Smooth muscle cell (in vitro differentiated cells): ENCODE data around the gene TBXA2R. TPM values are rescaled to one million over a fixed set of nuclear protein-coding genes. Genes with fewer than 3 reads are reported as not detected.

ENCODE experiments used
- DNase-seq: peaks from one replicate; lab custom pipeline; 2025; ENCODE audit not compliant: unreplicated experiment; lab: John Stamatoyannopoulos, UW
- H2AFZ ChIP-seq: fragments of 200-600 bp; sonication (generic); 2 replicates; pipeline ENCODE4 v1.6.0; 2016; ENCODE audit warnings: antibody characterized with exemption, low read depth, mild to moderate bottlenecking
- H3F3A ChIP-seq: fragments of 200-600 bp; sonication (generic); 2 replicates; pipeline ENCODE4 v1.6.0; 2017; ENCODE audit warnings: antibody characterized with exemption, low read depth
- H3K27ac ChIP-seq: fragments of 200-600 bp; sonication (generic); 2 replicates; pipeline ENCODE4 v1.5.1; 2016; ENCODE audit warnings: low read depth, mild to moderate bottlenecking
- H3K27me3 ChIP-seq: fragments of 200-600 bp; sonication (generic); 2 replicates; pipeline ENCODE4 v1.6.1; 2016; ENCODE audit warnings: low read depth, mild to moderate bottlenecking
- H3K36me3 ChIP-seq: fragments of 200-600 bp; sonication (generic); 2 replicates; pipeline ENCODE4 v1.5.1; 2016; ENCODE audit warnings: low read depth
- H3K4me1 ChIP-seq: fragments of 200-600 bp; sonication (generic); 2 replicates; pipeline ENCODE4 v1.5.1; 2016; ENCODE audit warnings: low read depth
- H3K4me2 ChIP-seq: fragments of 200-600 bp; sonication (generic); 2 replicates; pipeline ENCODE4 v1.6.0; 2016; ENCODE audit warnings: mild to moderate bottlenecking
- H3K4me3 ChIP-seq: fragments of 200-600 bp; sonication (generic); 2 replicates; pipeline ENCODE4 v1.5.1; 2016; ENCODE audit warnings: mild to moderate bottlenecking
- H3K79me2 ChIP-seq: fragments of 200-600 bp; sonication (generic); 2 replicates; pipeline ENCODE4 v1.6.0; 2016; ENCODE audit warnings: low read depth, mild to moderate bottlenecking
- H3K9ac ChIP-seq: fragments of 200-600 bp; sonication (generic); 2 replicates; pipeline ENCODE4 v1.6.0; 2016; ENCODE audit warnings: low read depth
- H3K9me3 ChIP-seq: fragments of 200-600 bp; sonication (generic); replicated peaks from 2 replicates; pipeline ENCODE4 v1.5.1; 2016; ENCODE audit warnings: low read depth
- H4K20me1 ChIP-seq: fragments of 200-600 bp; sonication (generic); 2 replicates; pipeline ENCODE4 v1.6.0; 2016; ENCODE audit warnings: low read depth
- CTCF ChIP-seq: fragments of 200-600 bp; sonication (generic); IDR thresholded peaks from 2 replicates; pipeline ENCODE4 v1.5.1; 2017; ENCODE audit warnings: borderline replicate concordance, mild to moderate bottlenecking, antibody characterized with exemption; ENCODE audit not compliant: insufficient read depth, poor library complexity, severe bottlenecking
- WGBS: methylation state at CpG from one replicate; pipeline ENCODE4 v1.1.7; 2016; ENCODE audit warnings: low lambda C conversion rate; 5-methylcytosine and 5-hydroxymethylcytosine counted together
- polyA plus RNA-seq: library from polyadenylated mRNA; unstranded; fragments of >200 nt; fragmentation: Nextera tagmentation; extraction: Ambion mirVana; gene quantifications from 2 replicates; pipeline ENCODE4 v1.2.1, GENCODE V29; 2016
- total RNA-seq: library from RNA; depleted of rRNA; stranded (reverse); fragments of >200 nt; gene quantifications from 2 replicates; pipeline ENCODE4 v1.2.3, GENCODE V29; 2014

TBXA2R gene
- total and polyA plus RNA-seq, 2 experiments from 2014 or later: 1.7 to 9.3 TPM

GRCh38 chr19:3633559-3633988 is 26.9 kb upstream of the TBXA2R start:
- WGBS: 97% methylated on average over 15 of the region's 22 CpGs

GRCh38 chr19:3632739-3633558 is 26.3 kb upstream of the TBXA2R start:
- no peaks in the 10 kb centered on the region for H3K27me3 ChIP-seq
- no peaks in the 10 kb centered on the region for H4K20me1 ChIP-seq
- no peak overlapping the region for H3K9ac ChIP-seq
- no peak overlapping the region for H2AFZ ChIP-seq
- H3F3A ChIP-seq: peaks cover 2% of the 10 kb centered on the region
- WGBS: 97% methylated on average over 49 of the region's 50 CpGs
- no peak overlapping the region for H3K27ac ChIP-seq
- no peaks in the 10 kb centered on the region for H3K79me2 ChIP-seq
- TF ChIP-seq CTCF: no peak
- no peaks in the 10 kb centered on the region for H3K9me3 ChIP-seq
- H3K4me3 ChIP-seq: no peak overlapping the region
- DNase-seq: no peak
- no peak overlapping the region for H3K4me2 ChIP-seq
- H3K4me1 ChIP-seq: no peaks in the 10 kb centered on the region
- H3K36me3 ChIP-seq: no peaks in the 10 kb centered on the region

More at GRCh38 chr19:3633559-3633988, 26.9 kb upstream of the TBXA2R start:
- H3K36me3 ChIP-seq: no peaks in the 10 kb centered on the region
- H3K27ac ChIP-seq: no peak overlapping the region
- TF ChIP-seq CTCF: no peak
- no peaks in the 10 kb centered on the region for H3K79me2 ChIP-seq
- H3K4me3 ChIP-seq: no peak overlapping the region
- H3K4me1 ChIP-seq: no peaks in the 10 kb centered on the region
- H4K20me1 ChIP-seq: no peaks in the 10 kb centered on the region
- no peak overlapping the region for H2AFZ ChIP-seq
- H3K9ac ChIP-seq: no peak overlapping the region
- H3K9me3 ChIP-seq: no peaks in the 10 kb centered on the region
- H3F3A ChIP-seq: no peaks in the 10 kb centered on the region
- no peak overlapping the region for H3K4me2 ChIP-seq
- DNase-seq: no peak
- no peaks in the 10 kb centered on the region for H3K27me3 ChIP-seq

GRCh38 chr19:3632098-3632497 is 25.4 kb upstream of the TBXA2R start:
- H3K36me3 ChIP-seq: no peaks in the 10 kb centered on the region
- H3K79me2 ChIP-seq: no peaks in the 10 kb centered on the region
- no peaks in the 10 kb centered on the region for H4K20me1 ChIP-seq
- no peak overlapping the region for H3K4me2 ChIP-seq
- no peaks in the 10 kb centered on the region for H3K9me3 ChIP-seq
- peaks cover 7% of the 10 kb centered on the region for H3F3A ChIP-seq
- no peaks in the 10 kb centered on the region for H3K4me1 ChIP-seq
- H3K4me3 ChIP-seq: no peak overlapping the region
- no peaks in the 10 kb centered on the region for H3K27me3 ChIP-seq
- no peak overlapping the region for H3K27ac ChIP-seq
- no peak for DNase-seq
- H2AFZ ChIP-seq: no peak overlapping the region
- WGBS: 90% methylated on average over 16 of the region's 16 CpGs
- H3K9ac ChIP-seq: no peak overlapping the region
- TF ChIP-seq CTCF: no peak
